Stimulated activated CD8-positive, alpha-beta memory T cell treated with anti-CD3 and anti-CD28 coated beads, Interleukin-4, amount 100 ng/mL, for 4 hours (primary cell): ENCODE measurements around the gene C1orf174.

Experiments used
- DNase-seq, 2 donors: peaks; one replicate each; pipeline ENCODE4 v3.0.0-alpha.2; 2020; ENCODE audit warnings: low read depth in 2 of 2, low spot score in 1 of 2

The C1orf174 gene

GRCh38 chr1:3910857-3911845 lies 11.1 kb upstream of the C1orf174 start:
- DNase-seq, result peak; percentile 35 to 40

GRCh38 chr1:3910049-3910731 lies 10.1 kb upstream of the C1orf174 start:
- no peak for DNase-seq

- DNase-seq, result no peak
Observed at GRCh38 chr1:3909615-3910014, 9.5 kb upstream of the C1orf174 start.

GRCh38 chr1:3908886-3909517 lies 8.9 kb upstream of the C1orf174 start:
- no peak for DNase-seq

- DNase-seq, result no peak
Observed at GRCh38 chr1:3907621-3908165, 7.6 kb upstream of the C1orf174 start.

- DNase-seq, result no peak
Observed at GRCh38 chr1:3907031-3907534, 7.0 kb upstream of the C1orf174 start.

GRCh38 chr1:3906672-3907020 lies 6.6 kb upstream of the C1orf174 start:
- DNase-seq, result no peak

- no peak for DNase-seq
Observed at GRCh38 chr1:3905953-3906671, 6.0 kb upstream of the C1orf174 start.

- no peak for DNase-seq
Observed at GRCh38 chr1:3905266-3905952, 5.3 kb upstream of the C1orf174 start.

GRCh38 chr1:3904843-3905185 lies 4.7 kb upstream of the C1orf174 start:
- no peak for DNase-seq

GRCh38 chr1:3904006-3904842 lies 4.2 kb upstream of the C1orf174 start:
- no peak for DNase-seq

GRCh38 chr1:3903141-3904005 lies 3.3 kb upstream of the C1orf174 start:
- DNase-seq, result no peak

GRCh38 chr1:3902571-3903091 lies 2.6 kb upstream of the C1orf174 start:
- no peak for DNase-seq

- DNase-seq, result no peak
Observed at GRCh38 chr1:3902111-3902511, 2.0 kb upstream of the C1orf174 start.

GRCh38 chr1:3900969-3901529 lies 977 bp upstream of the C1orf174 start:
- DNase-seq, result peak; percentile 60 to 69

GRCh38 chr1:3899754-3900149 lies 320 bp downstream of the C1orf174 start:
- DNase-seq, result no peak

- no peak for DNase-seq
Observed at GRCh38 chr1:3898994-3899753, 898 bp downstream of the C1orf174 start.
